HG03521 (cell line): ENCODE measurements around the gene MET.
"Not testable (repeated sequence)": the region's sequence is repeated elsewhere in the genome, so short reads cannot be mapped to it uniquely, and the experiment has no call there.

Experiments
- ATAC-seq: cut with Tn5 transposase; IDR thresholded peaks from one replicate; pipeline ENCODE4 v1.9.1; 2021; ENCODE audit warnings: mild to moderate bottlenecking, moderate library complexity; ENCODE audit not compliant: unreplicated experiment

The MET gene

DNA sequence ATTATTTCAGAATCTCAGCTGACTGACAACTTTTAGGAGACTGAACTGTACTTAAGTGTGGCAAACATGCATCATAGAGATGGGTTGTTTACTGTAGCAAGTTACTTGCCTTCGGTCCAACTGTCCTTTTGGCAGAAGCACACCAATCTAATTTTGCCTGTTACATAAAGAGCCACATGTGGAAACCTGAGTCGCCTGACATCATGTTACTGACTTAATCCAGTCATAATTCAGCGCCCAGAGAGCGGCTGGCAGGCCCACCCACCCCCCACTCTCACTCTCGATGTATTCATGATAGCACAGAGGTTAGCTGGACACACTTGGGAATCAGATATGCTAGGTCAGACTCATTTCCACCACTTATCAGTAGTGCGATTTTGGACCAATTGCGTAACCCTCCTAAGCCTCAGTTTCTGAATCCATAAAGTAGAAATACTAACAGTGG is 133.1 kb downstream of the MET start:
- ATAC-seq, result no peak

DNA sequence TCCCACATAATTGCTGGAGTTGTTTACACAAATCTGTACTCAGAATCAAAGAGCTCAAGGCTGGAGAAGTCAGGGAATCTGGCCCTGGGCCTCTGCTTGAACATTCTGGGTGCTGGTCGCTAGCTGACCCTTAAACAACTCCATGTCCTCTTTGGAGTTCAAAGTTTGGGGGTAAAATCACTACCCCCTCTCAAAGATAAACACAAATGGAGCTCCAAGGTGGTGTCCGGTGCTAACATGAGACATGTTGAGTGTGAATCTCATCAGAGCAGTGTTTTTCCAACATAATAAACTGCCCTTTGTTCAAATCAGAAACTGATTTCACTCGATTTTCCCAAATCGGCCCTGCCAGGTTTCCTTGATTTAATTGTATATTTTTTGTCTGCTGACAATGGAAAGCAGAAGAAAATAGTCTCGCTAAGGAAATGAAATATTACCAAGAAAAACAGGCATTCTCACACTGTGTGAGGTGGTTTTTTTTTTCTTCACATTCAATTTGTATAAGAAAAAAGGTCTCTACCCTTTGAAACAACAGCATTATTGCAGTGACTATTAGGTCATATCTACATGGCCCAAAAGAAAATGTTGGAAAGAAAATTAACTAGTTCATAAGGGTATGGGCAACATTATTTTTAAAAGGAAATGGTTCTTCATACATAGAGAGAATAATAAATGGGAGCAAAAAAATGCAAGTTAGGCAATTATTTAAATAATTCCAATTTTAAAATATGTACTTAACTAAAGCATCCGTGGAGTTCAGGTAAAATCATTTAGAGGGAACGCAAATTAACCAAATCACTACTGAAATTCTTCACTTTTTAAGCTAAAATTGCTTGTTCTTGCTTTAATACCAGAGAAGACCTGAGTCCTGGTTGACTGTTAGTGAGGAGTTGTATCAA is 134.3 kb downstream of the MET start:
- ATAC-seq, result no peak

DNA sequence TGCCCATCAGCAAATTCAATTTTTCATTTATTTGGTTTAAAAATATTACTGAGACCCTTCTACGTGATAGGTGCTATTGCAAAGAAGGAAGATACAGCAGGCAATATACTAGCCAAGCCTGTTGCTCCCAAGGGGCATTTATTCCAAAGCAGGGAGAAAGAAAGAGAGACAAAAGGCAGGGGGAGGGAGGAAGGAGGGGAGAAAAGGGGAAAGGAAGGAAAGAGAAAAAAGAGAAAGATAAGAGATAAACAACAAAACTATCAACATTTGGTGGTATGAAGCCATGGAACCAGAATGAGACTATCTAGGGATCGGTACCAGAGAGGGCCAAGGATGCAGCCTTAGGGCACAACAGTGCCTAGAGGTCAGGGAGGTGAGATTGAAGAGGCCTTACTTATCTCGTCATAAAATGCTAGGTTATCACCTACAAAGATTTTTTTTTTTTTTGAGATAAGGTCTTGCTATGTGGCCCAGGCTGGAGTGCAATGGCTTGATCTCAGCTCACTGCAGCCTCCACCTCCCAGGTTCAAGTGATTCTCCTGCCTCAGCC is 135.1 kb downstream of the MET start:
- ATAC-seq, result no peak

DNA sequence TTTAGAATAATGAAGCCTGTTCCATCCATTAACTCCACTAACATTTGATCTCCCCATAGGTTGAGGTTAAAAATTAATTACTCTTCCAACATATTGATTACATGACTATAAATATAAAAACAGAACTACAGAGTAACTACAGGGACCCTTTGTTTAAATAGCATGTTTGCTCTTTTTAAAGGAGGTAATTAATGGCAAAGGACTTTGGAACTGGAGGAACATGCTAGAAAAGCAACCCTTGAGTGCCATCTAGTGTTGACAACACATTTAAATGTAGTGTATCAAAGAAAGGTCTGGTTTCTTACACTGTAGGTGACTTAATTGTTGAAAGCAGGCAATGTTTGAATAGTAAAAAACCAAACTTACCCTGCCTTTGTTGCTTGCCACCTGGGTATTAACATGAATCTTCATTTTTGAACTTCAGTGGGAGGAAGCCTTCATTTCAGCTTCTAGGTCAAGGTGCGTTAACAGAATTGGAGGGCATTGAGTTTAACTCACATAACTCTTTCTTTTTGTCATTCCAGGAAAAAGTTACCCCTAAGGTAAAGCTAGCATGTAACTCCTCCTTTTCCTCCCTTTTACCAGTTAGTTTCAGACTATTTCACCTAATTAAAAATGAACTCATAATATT is 137.8 kb downstream of the MET start:
- ATAC-seq, result no peak

DNA sequence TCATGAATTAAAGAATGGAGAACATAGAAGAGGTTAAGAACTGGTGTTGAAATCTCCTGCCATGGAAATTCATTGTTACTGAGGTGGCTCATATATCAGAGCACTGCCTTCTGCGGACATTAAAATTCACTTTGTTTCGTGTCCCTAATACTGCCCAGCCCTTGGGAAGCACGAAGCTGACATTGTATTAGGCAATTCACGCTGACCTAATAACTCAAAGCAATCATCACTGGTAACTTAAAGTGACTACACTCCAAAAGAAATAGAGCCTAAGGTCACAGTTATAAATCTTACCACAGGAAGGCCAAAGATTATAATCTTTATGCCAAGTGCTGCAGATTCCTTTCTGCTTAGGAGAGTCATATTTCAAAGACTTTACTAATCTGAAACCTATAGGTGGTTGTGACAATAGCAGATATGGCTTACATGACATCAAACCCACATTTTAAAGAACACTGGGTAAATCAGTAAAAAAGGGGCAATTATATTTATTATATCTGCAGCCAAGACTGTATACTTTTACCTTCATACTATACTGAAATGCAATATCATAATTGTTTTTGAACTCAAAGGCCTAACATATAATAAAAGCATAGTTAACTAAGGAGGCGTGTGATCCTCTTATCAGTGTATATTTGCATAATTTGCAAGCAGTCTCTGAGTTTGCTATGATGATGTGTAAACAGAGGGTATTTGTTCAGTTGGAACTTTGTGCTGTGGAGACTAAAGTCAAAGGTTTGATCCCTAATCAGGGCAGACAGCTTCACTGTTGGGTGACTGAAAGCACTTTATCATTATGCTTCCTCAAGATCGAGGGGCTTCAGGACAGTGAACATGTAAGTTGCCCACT is 138.5 kb downstream of the MET start:
- no peak for ATAC-seq

DNA sequence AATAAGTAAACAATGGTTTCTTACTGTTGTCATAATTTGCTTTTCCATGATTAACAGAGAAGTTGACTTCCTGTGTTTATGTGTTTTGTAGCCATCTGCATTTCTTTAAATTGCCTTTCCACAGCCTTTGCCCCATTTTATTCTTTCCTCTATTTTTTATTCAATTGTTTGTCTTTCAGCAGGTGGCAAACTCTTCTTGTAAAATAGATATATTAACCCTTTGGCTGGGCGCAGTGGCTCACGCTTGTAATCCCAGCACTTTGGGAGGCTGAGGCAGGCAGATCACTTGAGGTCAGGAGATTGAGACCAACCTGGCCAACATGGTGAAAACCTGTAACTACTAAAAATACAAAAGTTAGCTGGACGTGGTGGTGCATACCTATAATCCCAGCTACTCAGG is 139.8 kb downstream of the MET start:
- ATAC-seq, result no peak

DNA sequence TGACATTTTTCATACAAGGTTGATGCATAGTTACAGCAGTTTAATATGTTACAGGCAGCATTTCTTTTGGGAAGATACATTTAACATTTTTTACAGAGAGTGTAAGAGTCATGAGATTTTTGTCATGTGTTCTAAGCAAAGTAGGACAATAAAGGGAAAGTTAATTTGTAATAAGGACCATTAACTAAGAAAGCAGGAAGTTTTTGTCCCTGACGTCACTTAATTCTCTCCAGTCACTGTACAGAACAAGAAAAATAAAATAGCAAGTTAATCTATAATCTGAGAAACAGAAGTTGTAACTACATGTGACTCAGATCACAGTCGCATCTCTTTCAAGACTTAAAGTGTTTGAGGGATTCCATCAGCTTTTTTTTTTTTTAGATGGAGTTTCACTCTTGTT is 140.9 kb downstream of the MET start:
- ATAC-seq, result no peak

DNA sequence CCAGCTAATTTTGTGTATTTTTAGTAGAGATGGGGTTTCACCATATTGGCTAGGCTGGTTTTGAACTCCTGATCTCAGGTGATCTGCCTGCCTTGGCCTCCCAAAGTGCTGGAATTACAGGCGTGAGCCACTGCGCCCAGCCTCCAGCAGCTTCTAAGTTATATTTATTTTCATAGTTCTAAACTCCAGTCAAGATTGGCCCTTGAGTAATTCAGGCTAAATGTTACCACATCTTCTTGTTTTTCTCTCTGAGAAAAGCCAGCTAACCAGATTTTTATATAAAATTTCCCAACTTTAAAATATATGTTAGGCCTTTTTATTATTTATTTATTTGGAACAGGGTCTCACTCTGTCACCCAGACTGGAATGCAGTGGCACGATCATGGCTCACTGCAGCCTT is 141.4 kb downstream of the MET start:
- ATAC-seq, result not testable (repeated sequence)

DNA sequence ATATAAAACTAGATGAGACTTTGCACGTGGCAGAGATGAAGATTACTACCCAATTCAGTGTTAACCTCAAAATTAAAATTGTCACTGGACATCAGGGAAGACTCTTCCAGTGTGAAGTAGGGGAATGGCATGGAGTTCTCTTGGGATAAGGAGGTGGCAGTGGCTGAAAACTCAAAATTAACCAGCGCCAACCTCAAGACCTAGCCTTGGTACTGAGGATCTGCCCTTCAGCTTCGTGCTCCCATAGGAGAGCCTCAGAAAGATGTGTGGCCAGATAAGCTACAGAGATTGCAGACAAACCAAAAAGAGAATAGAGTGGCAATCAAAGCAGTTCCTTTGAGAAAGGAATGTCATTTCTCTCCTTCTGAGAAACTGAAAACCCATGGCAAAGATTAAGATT is 143.0 kb downstream of the MET start:
- ATAC-seq, result no peak

- no peak for ATAC-seq
Observed at GRCh38 chr7:116820149-116820548, 148.2 kb downstream of the MET start.

DNA sequence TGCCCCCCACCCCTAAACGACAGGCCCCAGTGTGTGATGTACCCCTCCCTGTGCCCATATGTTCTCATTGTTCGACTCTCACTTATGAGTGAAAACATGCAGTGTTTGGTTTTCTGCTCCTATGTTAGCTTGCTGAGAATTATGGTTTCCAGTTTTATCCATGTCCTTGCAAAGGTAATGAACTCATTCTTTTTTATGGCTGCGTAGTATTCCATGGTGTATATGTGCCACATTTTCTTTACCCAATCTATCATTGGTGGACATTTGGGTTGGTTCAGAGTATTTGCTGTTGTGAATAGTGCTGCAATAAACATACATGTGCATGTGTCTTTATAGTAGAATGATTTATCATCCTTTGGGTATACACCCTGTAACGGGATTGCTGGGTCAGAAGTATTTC is 149.7 kb downstream of the MET start:
- ATAC-seq, result not testable (repeated sequence)

DNA sequence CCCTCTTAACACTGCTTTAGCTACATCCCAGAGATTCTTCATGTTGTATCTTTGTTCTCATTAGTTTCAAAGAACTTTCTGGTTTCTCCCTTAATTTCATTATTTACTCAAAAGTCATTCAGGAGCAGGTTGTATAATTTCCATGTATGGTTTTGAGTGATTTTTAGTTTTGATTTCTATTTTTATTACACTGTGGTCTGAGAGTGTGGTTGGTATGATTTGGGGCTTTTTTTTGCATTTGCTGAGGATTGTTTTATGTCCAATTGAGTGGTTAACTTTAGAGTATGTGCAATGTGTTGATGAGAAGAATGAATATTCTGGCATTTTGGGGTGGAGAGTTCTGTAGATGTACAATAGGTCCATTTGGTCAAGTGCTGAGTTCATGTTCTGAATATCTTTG is 152.5 kb downstream of the MET start:
- ATAC-seq, result no peak

GRCh38 chr7:116828281-116828680 is 156.3 kb downstream of the MET start:
- no peak for ATAC-seq

DNA sequence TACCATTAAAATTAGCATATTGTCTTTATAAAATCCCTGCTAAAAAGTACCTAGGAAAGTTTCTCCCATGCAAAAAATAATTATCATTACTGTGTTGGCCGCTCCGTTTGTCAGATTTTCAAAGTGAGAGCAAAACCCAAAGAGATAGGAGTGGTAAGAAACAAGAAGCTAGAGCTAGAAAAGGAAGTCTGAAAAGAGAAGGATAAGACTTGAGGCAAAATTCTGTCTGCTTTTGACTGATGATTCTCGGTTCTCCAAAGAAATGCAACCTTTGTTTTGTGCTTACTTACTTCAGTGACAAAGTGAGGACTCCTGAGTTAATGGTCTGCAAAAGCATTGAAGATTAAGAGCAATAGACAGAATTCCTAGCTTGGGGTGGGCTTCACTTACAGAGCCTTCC is 157.0 kb downstream of the MET start:
- no peak for ATAC-seq

DNA sequence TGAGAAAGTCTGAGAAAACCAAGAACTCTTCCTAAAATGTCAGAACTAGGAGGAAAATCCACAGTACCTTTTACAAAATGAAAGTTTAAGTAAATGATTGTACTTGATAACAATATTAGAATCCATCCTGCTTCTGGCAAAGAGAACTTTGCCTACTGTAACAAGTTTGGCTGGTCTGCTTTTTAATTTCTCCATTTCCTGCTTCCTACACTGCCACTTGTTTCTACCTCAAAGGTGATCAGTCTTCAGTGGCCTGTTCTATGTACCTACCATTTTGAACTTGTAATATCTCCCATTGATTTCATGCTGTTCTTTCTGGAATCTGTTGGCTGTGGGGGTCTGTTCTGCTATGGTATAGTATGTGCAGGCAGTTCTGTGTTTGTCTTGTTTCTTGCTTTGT is 157.5 kb downstream of the MET start:
- ATAC-seq, result no peak

- no peak for ATAC-seq
Observed at GRCh38 chr7:116832692-116833091, 160.7 kb downstream of the MET start.

GRCh38 chr7:116834815-116835504 is 163.0 kb downstream of the MET start:
- ATAC-seq, result no peak

DNA sequence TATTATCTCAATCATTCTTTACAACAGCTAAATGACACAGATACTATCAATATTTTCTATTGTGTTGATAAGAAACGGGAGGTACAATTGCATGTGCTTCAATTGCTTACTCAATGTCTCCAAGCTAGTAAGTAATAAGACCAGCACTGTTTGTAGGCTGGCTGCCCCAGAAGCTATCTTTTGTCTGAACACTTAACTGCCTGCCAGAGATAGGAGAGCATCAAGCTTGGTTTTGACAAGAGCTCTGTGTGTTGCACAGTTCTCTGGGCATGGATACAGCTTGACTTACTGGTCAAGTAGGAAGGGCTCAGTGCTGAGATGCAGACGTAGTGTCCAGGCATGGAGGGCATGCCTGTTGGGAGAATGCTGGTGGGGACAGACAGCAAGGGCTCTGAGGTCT is 164.1 kb downstream of the MET start:
- no peak for ATAC-seq

- no peak for ATAC-seq
Observed at GRCh38 chr7:116836911-116837310, 164.9 kb downstream of the MET start.

DNA sequence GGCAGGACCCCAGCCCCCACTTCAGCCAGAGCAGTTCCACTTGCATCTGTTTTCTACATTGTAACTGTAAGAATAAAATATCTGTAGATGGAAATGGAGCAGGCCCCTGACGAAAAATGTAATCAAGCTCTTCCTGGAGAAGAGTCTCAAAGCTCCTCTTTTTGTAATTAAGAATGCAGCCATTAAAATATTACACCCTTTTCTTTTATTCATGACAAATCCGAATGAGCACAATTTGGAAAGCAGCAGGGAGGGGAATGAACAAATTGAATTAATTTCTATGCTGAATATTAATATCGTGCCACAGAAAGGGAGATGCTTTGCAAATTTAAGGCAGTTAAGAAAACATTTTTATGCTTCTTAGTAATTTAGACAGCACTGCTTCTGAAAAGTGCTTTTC is 165.6 kb downstream of the MET start:
- ATAC-seq, result no peak

DNA sequence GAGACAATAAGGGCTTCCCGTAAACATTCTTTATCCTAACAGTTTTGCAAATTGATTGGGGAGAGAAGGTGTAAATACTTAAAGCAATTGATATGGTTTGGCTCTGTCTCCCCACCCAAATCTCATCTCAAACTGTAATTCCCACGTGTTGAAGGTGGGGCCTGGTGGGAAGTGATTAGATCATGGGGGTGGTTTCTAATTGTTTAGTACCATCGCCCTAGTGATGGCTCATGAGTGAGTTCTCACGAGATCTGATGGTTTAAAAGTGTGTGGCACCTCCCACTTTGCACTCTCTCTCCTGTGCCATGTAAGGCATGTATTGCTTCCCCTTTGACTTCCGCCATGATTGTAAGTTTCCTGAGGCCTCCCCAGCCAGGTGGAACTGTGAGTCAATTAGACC is 168.3 kb downstream of the MET start:
- no peak for ATAC-seq
